ENCODE data around the gene RBM28. TPM values are rescaled to one million over a fixed set of nuclear protein-coding genes. Genes with fewer than 3 reads are reported as not detected.
"Not testable (repeated sequence)": the region's sequence is repeated elsewhere in the genome, so short reads cannot be mapped to it uniquely, and the experiment has no call there.

The RBM28 gene
- total and polyA plus RNA-seq, 2 donors from 2014 or later: 11.5 to 35.2 TPM

GRCh38 chr7:128303643-128304042 is 40.1 kb downstream of the RBM28 start:
- no peak overlapping the region for H3K9ac ChIP-seq (ENCODE audit: low read length in 3 of 3)
- H3K27me3 ChIP-seq (ENCODE audit: control insufficient read depth, insufficient read depth, low read length): no peaks in the 10 kb centered on the region
- no peak overlapping the region for H3K27ac ChIP-seq (ENCODE audit: low read depth in 2 of 2, low read length in 2 of 2)
- no peaks in the 10 kb centered on the region for H3K9me3 ChIP-seq (ENCODE audit: control insufficient read depth in 2 of 3, insufficient read depth in 1 of 3, low read length in 3 of 3)
- DNase-seq (no peak), FAIRE-seq (no peak)
- peaks cover 2 to 24% (median 24%) of the 10 kb centered on the region in 3 donors for H3K36me3 ChIP-seq (ENCODE audit: control insufficient read depth in 2 of 3, insufficient read depth in 3 of 3, low read length in 3 of 3)
- peaks cover 0 to 4% (median 0%) of the 10 kb centered on the region in 3 donors for H3K4me1 ChIP-seq (ENCODE audit: control insufficient read depth in 2 of 3, insufficient read depth in 2 of 3, low read depth in 1 of 3, low read length in 3 of 3)
- no peak for TF ChIP-seq CTCF (IDR thresholded peaks at IDR 0.05; ENCODE audit: borderline replicate concordance, extremely low read depth, insufficient read depth)
- intact Hi-C loops (cut with DNase I): no loop called here
- no peak overlapping the region for H3K4me3 ChIP-seq (ENCODE audit: low read length in 3 of 3)

- H3K4me3 ChIP-seq (ENCODE audit: low read length in 3 of 3): no peak overlapping the region
- intact Hi-C loops (cut with DNase I): no loop called here
- no peak overlapping the region for H3K27ac ChIP-seq (ENCODE audit: low read depth in 2 of 2, low read length in 2 of 2)
- no peak for FAIRE-seq
- peaks cover 0 to 6% (median 0%) of the 10 kb centered on the region in 3 donors for H3K4me1 ChIP-seq (ENCODE audit: control insufficient read depth in 2 of 3, insufficient read depth in 2 of 3, low read depth in 1 of 3, low read length in 3 of 3)
- H3K36me3 ChIP-seq (ENCODE audit: control insufficient read depth in 2 of 3, insufficient read depth in 3 of 3, low read length in 3 of 3): peaks cover 2 to 21% (median 21%) of the 10 kb centered on the region in 3 donors
- H3K9ac ChIP-seq (ENCODE audit: low read length in 3 of 3): no peak overlapping the region
- no peaks in the 10 kb centered on the region for H3K9me3 ChIP-seq (ENCODE audit: control insufficient read depth in 2 of 3, insufficient read depth in 1 of 3, low read length in 3 of 3)
- no peak for DNase-seq
- no peak for TF ChIP-seq CTCF (IDR thresholded peaks at IDR 0.05; ENCODE audit: borderline replicate concordance, extremely low read depth, insufficient read depth)
- no peaks in the 10 kb centered on the region for H3K27me3 ChIP-seq (ENCODE audit: control insufficient read depth, insufficient read depth, low read length)
Measured at GRCh38 chr7:128303133-128303532, 40.6 kb downstream of the RBM28 start.

GRCh38 chr7:128302139-128302538 is 41.6 kb downstream of the RBM28 start:
- DNase-seq: peak in 1 of 5 donors; percentile 67
- H3K9ac ChIP-seq (ENCODE audit: low read length in 3 of 3): no peak overlapping the region
- no peaks in the 10 kb centered on the region for H3K9me3 ChIP-seq (ENCODE audit: control insufficient read depth in 2 of 3, insufficient read depth in 1 of 3, low read length in 3 of 3)
- no peaks in the 10 kb centered on the region for H3K27me3 ChIP-seq (ENCODE audit: control insufficient read depth, insufficient read depth, low read length)
- H3K27ac ChIP-seq (ENCODE audit: low read depth in 2 of 2, low read length in 2 of 2): no peak overlapping the region
- no peak overlapping the region for H3K4me3 ChIP-seq (ENCODE audit: low read length in 3 of 3)
- TF ChIP-seq CTCF (IDR thresholded peaks at IDR 0.05; ENCODE audit: borderline replicate concordance, extremely low read depth, insufficient read depth): no peak
- intact Hi-C loops (cut with DNase I): no loop called here
- peaks cover 2 to 21% (median 16%) of the 10 kb centered on the region in 3 donors for H3K36me3 ChIP-seq (ENCODE audit: control insufficient read depth in 2 of 3, insufficient read depth in 3 of 3, low read length in 3 of 3)
- H3K4me1 ChIP-seq (ENCODE audit: control insufficient read depth in 2 of 3, insufficient read depth in 2 of 3, low read depth in 1 of 3, low read length in 3 of 3): peaks cover 0 to 6% (median 0%) of the 10 kb centered on the region in 3 donors
- no peak for FAIRE-seq

- DNase-seq (peak in 2 of 5 donors; percentile 8 to 21), FAIRE-seq (no peak)
- no peaks in the 10 kb centered on the region for H3K9me3 ChIP-seq (ENCODE audit: control insufficient read depth in 2 of 3, insufficient read depth in 1 of 3, low read length in 3 of 3)
- H3K27me3 ChIP-seq (ENCODE audit: control insufficient read depth, insufficient read depth, low read length): no peaks in the 10 kb centered on the region
- H3K4me3 ChIP-seq (ENCODE audit: low read length in 3 of 3): no peak overlapping the region
- TF ChIP-seq CTCF (IDR thresholded peaks at IDR 0.05; ENCODE audit: borderline replicate concordance, extremely low read depth, insufficient read depth): no peak
- no peak overlapping the region for H3K9ac ChIP-seq (ENCODE audit: low read length in 3 of 3)
- H3K27ac ChIP-seq (ENCODE audit: low read depth in 2 of 2, low read length in 2 of 2): no peak overlapping the region
- H3K4me1 ChIP-seq (ENCODE audit: control insufficient read depth in 2 of 3, insufficient read depth in 2 of 3, low read depth in 1 of 3, low read length in 3 of 3): peaks cover 0 to 6% (median 0%) of the 10 kb centered on the region in 3 donors
- H3K36me3 ChIP-seq (ENCODE audit: control insufficient read depth in 2 of 3, insufficient read depth in 3 of 3, low read length in 3 of 3): peaks cover 0 to 4% (median 0%) of the 10 kb centered on the region in 3 donors
- intact Hi-C loops (cut with DNase I): no loop called here
Measured at GRCh38 chr7:128299109-128299607, 44.5 kb downstream of the RBM28 start.

GRCh38 chr7:128298004-128298403 is 45.7 kb downstream of the RBM28 start:
- H3K27ac ChIP-seq (ENCODE audit: low read depth in 2 of 2, low read length in 2 of 2); H3K27me3 ChIP-seq (ENCODE audit: control insufficient read depth, insufficient read depth, low read length); DNase-seq; H3K4me3 ChIP-seq (ENCODE audit: low read length in 3 of 3); intact Hi-C loops (cut with DNase I); H3K36me3 ChIP-seq (ENCODE audit: control insufficient read depth in 2 of 3, insufficient read depth in 3 of 3, low read length in 3 of 3); H3K9me3 ChIP-seq (ENCODE audit: control insufficient read depth in 2 of 3, insufficient read depth in 1 of 3, low read length in 3 of 3); FAIRE-seq; H3K4me1 ChIP-seq (ENCODE audit: control insufficient read depth in 2 of 3, insufficient read depth in 2 of 3, low read depth in 1 of 3, low read length in 3 of 3); H3K9ac ChIP-seq (ENCODE audit: low read length in 3 of 3): not testable (repeated sequence)

Measured in kidney (tissue), 14 donors.